OCI-LY3 (cell line): ENCODE results near the gene N4BP3.
"Not testable (repeated sequence)": the region's sequence is repeated elsewhere in the genome, so short reads cannot be mapped to it uniquely, and the experiment has no call there.

Experiments used
- CTCF ChIP-seq: fragments of 200-600, 300-600 bp; sonication (generic); IDR thresholded peaks from 2 replicates; pipeline ENCODE4 v1.5.1; 2014; ENCODE audit warnings: antibody characterized with exemption, low read length, low read depth
- EZH2phosphoT487 ChIP-seq: fragments of 200-600 bp; shearing (Covaris generic); IDR thresholded peaks from 2 replicates; pipeline ENCODE4 v1.6.1; 2018; ENCODE audit warnings: antibody characterized with exemption, mixed run types, low read depth

- not testable (repeated sequence) for TF ChIP-seq CTCF, EZH2phosphoT487
These were observed 36.4 kb upstream of the N4BP3 start for GRCh38 chr5:178076965-178077364.
